Measurements from ENCODE around the gene PIGM. TPM values are rescaled to one million over a fixed set of nuclear protein-coding genes. Genes with fewer than 3 reads are reported as not detected.
A peak's percentile ranks its signal among the peaks of the same experiment; 100 is the strongest.

PIGM gene
- total RNA-seq, 4 donors from 2014 or later, result 3.0 to 7.0 (median 4.3) TPM

- TF ChIP-seq POLR2A (IDR thresholded peaks at IDR 0.05) (no peak), CTCF (IDR thresholded peaks at IDR 0.05) (peak; percentile 66 to 85 (median 69)), EP300 (IDR thresholded peaks at IDR 0.05) (peak in 1 of 2 donors; percentile 64)
Observed at GRCh38 chr1:160046494-160047110, 14.8 kb upstream of the PIGM start.

GRCh38 chr1:160045653-160046052, 13.9 kb upstream of the PIGM start:
- Histone ChIP-seq H3K9me3 (no peaks in the 10 kb centered on the region), H3K27ac (peak overlapping the region in 2 of 4 donors; percentile 61 to 74), H3K4me3 (no peak overlapping the region), H3K27me3 (no peaks in the 10 kb centered on the region), H3K36me3 (peaks cover 0 to 17% (median 0%) of the 10 kb centered on the region in 3 donors), H3K4me1 (peaks cover 0 to 40% (median 15%) of the 10 kb centered on the region in 4 donors)
- 58 to 59% methylated on average over 2 of the region's 2 CpGs for WGBS, 2 donors
- TF ChIP-seq EP300 (IDR thresholded peaks at IDR 0.05) (no peak), CTCF (IDR thresholded peaks at IDR 0.05) (no peak), POLR2A (IDR thresholded peaks at IDR 0.05) (no peak)
- no peak for DNase-seq (ENCODE audit: low spot score in 2 of 2)

More at GRCh38 chr1:160046494-160047110, 14.8 kb upstream of the PIGM start:
- Histone ChIP-seq H3K27ac (peak overlapping the region; percentile 4 to 74 (median 48)), H3K4me3 (no peak overlapping the region), H3K27me3 (no peaks in the 10 kb centered on the region), H3K36me3 (peaks cover 0 to 8% (median 0%) of the 10 kb centered on the region in 3 donors), H3K4me1 (peaks cover 0 to 43% (median 15%) of the 10 kb centered on the region in 4 donors), H3K9me3 (no peaks in the 10 kb centered on the region)
- DNase-seq (ENCODE audit: low spot score in 2 of 2), result peak; percentile 52 to 59
- 2 to 3% methylated on average over 11 of the region's 11 CpGs for WGBS, 2 donors

GRCh38 chr1:160043543-160043942, 11.8 kb upstream of the PIGM start:
- DNase-seq (ENCODE audit: low spot score in 2 of 2), result no peak
- peak overlapping the region in 1 of 4 donors; percentile 14 for H3K27ac ChIP-seq
- no peaks in the 10 kb centered on the region for H3K9me3 ChIP-seq
- TF ChIP-seq CTCF (IDR thresholded peaks at IDR 0.05) (no peak), POLR2A (IDR thresholded peaks at IDR 0.05) (no peak), EP300 (IDR thresholded peaks at IDR 0.05) (no peak)
- H3K36me3 ChIP-seq, result peaks cover 0 to 18% (median 0%) of the 10 kb centered on the region in 3 donors
- H3K4me1 ChIP-seq, result peaks cover 0 to 33% (median 15%) of the 10 kb centered on the region in 4 donors
- H3K27me3 ChIP-seq, result no peaks in the 10 kb centered on the region
- no peak overlapping the region for H3K4me3 ChIP-seq

GRCh38 chr1:160040476-160040875, 8.7 kb upstream of the PIGM start:
- TF ChIP-seq POLR2A (IDR thresholded peaks at IDR 0.05) (no peak), EP300 (IDR thresholded peaks at IDR 0.05) (no peak), CTCF (IDR thresholded peaks at IDR 0.05) (no peak)
- no peaks in the 10 kb centered on the region for H3K27me3 ChIP-seq
- no peaks in the 10 kb centered on the region for H3K9me3 ChIP-seq
- peaks cover 0 to 27% (median 0%) of the 10 kb centered on the region in 3 donors for H3K36me3 ChIP-seq
- peaks cover 0 to 6% (median 0%) of the 10 kb centered on the region in 4 donors for H3K4me1 ChIP-seq
- DNase-seq (ENCODE audit: low spot score in 2 of 2), result no peak
- no peak overlapping the region for H3K27ac ChIP-seq
- H3K4me3 ChIP-seq, result no peak overlapping the region
- 76 to 100% methylated on average over 1 of the region's 1 CpG for WGBS, 2 donors

- 1 to 2% methylated on average over 18 of the region's 18 CpGs for WGBS, 2 donors
- Histone ChIP-seq H3K36me3 (no peaks in the 10 kb centered on the region), H3K4me3 (peak overlapping the region; percentile 52 to 72 (median 65)), H3K9me3 (no peaks in the 10 kb centered on the region), H3K27ac (peak overlapping the region in 3 of 4 donors; percentile 53 to 80 (median 71)), H3K4me1 (peaks cover 0 to 34% (median 12%) of the 10 kb centered on the region in 4 donors), H3K27me3 (no peaks in the 10 kb centered on the region)
- DNase-seq (ENCODE audit: low spot score in 2 of 2), result no peak
- no peak for TF ChIP-seq POLR2A (IDR thresholded peaks at IDR 0.05)
- peak in 1 of 5 experiments; percentile 1 for TF ChIP-seq CTCF (IDR thresholded peaks at IDR 0.05)
- no peak for TF ChIP-seq EP300 (IDR thresholded peaks at IDR 0.05)
Observed at GRCh38 chr1:160032165-160032820, 503 bp upstream of the PIGM start.
